GM19351 (cell line): Measurements from ENCODE around the gene ID2.

Experiments used
- ATAC-seq: cut with Tn5 transposase; IDR thresholded peaks from one replicate; pipeline ENCODE4 v1.9.1; 2021; ENCODE audit warnings: mild to moderate bottlenecking, moderate library complexity; ENCODE audit not compliant: unreplicated experiment

The ID2 gene

DNA sequence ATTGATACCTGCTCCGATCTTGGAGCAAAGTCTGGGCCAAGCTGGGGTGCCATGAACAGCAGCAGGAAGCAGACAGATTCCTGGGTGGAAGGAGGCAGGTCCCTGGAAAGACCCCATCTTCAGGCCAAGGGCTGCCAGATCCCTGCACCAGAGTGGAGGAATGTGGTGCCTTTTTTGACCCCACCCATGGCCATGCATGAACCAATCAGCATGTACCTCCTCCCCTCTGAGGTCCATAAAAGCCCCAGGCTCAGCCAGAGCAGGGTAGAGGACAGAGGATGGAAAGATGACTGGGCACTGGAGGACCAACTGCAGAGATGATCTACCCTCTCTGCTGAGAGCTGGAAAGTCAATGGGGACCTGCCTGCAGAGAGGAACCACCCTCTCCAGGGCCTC, 34.4 kb upstream of the ID2 start:
- no peak for ATAC-seq

DNA sequence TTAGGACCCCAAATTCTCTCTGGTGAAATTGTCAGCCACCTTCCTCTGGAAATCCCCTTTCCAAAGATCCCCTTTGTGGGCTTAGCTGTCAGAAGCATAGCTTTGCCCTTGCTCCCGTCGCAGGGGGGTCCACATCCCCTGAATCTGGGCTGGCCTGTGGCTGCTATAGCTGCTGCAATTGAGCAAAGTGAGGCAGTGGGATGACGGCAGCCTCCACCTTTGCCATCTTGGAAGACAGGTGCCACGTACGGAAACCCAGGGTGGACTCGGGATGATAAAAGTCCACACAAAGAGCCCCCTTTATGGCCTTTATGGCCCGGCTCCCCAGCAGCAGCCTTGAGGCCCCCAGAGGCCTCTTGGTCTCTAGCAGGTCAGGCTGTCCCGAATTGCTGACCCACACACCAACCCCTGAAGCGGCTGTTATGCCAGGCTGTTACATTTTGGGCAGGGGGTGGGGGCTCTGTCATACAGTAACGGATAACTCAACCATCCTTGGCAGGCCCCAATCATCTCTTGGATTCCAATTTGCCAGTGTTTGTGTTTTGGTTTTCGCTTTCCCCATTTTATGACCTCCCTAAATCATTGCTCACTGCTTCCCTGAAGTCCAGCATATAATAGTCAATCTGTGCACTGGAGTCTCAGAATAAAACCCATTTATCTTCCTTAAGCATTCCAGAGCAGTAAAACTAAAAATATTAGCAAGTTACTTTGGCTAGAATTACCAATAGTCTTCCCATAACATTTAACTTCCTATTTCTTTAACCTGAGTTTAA, 33.2 kb upstream of the ID2 start:
- no peak for ATAC-seq

- ATAC-seq, result no peak
These were observed 32.1 kb upstream of the ID2 start for GRCh38 chr2:8649718-8650117.

DNA sequence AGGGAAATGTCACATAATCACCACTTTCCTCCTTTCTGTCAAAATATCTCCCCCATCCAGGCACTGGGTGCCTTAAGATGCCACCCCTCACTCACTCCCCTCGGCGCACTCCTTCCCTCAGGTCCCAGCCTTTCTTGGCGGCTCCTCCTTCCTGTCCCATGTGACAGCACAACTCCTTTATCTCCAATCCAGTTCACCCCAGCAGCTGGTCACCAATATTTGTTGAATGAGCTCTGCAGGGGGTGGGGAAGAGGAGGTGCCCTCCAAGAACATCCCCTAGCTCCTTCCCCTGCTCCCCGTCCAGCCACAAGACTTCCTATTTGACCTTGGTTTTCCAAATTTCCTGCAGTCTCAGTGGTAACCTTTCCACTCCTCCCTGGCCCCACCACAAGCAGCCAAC, 31.6 kb upstream of the ID2 start:
- no peak for ATAC-seq

DNA sequence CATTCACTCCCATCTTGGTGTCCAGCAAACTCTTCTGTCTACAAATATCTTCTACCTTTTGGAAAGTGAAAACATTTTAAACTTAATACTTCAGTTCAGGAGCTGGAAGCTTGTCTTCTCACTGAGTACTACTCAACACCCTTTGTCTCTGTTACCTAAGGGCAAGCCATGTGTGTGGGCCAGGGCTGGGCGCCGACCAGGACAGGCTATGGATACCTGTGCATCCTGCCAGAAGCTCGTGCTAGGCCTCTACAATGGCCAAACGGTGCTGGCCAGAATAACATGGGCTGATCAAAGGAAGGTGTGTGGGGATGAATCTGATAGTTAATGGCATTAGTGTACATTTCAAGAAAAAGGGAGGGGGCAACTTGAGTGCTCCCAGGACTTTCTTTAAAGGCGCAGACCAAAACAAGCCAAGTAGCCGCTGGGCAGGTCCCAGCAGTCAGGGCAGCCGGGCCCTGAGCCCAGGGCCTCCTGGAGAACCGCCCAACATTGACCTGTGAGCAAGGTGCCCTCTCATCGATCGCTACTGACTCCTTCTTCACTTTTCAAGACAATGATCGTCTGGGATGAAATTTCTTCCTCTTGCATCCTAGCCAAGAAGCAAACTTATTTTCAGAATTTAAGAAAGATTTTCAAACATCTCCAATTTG, 29.0 kb upstream of the ID2 start:
- ATAC-seq, result no peak

DNA sequence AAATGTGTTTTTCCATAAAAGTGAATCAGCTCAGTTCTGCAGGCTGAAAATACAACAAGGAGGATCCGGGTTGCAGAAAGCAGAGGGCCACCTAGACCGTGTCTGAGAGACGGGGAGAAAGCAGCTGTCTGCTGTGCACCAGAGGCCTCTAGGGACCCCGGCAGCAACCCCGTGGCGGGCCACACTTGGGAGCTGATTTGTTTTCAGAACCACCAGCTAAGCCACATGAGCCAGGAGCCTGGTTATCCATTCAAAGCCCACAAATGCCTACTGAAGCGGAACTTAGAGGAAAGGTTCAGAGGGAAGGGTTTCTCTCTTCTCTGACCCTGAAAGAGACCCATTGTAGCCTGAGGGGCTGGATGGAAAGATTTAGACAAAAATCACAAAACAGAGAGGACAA, 28.4 kb upstream of the ID2 start:
- ATAC-seq, result no peak

DNA sequence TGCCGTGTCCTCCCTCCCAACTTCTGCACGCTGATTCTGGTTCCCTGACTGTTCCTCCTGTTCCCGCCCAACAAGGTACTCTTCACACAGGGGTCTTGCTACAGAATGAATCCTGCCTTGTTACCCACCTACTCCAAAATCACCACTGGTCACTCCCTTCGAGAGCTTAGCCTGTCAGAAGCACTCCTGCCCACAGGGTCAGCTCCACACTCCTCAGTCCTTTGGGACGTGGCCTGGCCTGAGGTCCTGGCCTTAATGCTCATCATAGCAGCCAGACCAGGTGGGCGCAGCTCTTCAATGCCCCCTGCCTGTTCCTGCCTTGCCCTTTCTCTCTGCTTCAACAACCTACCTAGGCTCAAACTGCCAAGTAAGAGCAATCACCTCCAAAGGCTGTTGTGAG, 27.8 kb upstream of the ID2 start:
- no peak for ATAC-seq

GRCh38 chr2:8654483-8654882, 27.4 kb upstream of the ID2 start:
- no peak for ATAC-seq

GRCh38 chr2:8656160-8656641, 25.7 kb upstream of the ID2 start:
- ATAC-seq, result no peak

GRCh38 chr2:8656811-8657210, 25.0 kb upstream of the ID2 start:
- ATAC-seq, result no peak

- ATAC-seq, result no peak
These were observed 24.3 kb upstream of the ID2 start for GRCh38 chr2:8657423-8658062.

GRCh38 chr2:8658064-8658862, 23.6 kb upstream of the ID2 start:
- ATAC-seq, result no peak

DNA sequence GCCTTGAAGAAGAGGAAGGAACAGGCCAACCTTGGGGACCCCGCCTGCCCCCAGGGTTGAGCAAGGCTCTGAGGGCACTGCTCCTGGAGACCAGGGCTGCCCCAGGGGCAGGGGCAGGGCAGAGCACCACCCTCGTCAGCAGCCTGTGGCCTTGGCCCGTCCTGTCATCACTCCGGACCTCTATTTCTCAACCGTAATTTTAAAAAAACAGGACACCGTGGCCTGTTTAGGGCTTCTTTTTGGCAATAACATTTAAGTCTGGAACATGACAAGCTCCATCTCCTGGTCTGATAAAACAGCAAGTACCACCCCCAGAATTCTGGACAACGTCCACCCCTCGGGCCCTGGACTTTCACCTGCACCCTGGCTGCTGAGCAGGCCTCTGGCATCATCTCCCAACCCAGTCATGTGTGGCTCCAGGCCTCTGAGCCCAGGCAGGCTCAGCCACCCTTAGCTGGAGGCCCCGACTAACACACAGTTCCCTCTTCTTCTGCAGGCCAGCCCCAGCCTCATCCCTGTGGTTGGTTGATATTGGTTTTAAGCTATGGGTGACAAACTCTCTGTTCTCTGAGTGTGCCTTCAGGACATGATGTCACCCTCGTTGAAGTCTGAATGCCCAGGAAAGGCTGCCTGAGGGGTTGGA, 22.6 kb upstream of the ID2 start:
- ATAC-seq, result no peak

DNA sequence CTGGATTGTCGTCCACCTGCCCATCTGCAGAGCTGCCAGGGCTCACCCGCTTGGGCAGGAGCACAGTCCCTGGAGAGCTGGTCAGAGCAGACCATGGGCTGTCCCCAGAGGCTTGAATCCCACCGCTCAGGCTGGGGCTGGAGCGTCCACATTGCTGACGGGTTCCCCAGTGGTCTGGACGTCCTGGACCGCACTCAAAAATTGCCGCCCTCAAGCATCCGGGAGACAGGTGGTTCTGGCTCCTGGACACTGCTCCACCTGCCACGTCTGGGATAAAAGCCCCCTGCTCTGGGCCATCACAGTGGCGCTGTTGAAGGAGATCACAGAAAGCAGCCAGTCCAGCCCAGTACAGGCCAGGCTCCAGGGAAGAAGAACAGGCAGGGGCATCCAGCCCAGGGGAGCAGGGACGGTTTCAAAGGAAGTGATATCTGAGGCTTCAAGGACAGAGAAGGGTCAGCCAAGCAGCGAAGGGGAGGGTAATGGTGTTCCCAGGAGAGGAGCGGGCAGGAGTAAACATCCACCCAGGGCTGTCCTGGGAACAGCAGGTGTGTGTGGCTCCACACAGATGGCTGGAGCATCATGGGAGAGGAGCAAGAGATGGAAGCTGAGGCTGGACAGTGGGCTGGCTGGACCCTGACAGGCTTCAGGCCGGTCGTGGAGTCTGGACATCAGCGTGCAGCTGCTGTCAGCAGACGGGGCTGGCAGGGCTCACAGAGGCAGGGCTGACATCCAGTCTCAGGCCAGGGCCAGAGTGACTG, 21.9 kb upstream of the ID2 start:
- no peak for ATAC-seq

GRCh38 chr2:8661235-8661634, 20.6 kb upstream of the ID2 start:
- no peak for ATAC-seq

GRCh38 chr2:8661736-8662135, 20.1 kb upstream of the ID2 start:
- no peak for ATAC-seq

DNA sequence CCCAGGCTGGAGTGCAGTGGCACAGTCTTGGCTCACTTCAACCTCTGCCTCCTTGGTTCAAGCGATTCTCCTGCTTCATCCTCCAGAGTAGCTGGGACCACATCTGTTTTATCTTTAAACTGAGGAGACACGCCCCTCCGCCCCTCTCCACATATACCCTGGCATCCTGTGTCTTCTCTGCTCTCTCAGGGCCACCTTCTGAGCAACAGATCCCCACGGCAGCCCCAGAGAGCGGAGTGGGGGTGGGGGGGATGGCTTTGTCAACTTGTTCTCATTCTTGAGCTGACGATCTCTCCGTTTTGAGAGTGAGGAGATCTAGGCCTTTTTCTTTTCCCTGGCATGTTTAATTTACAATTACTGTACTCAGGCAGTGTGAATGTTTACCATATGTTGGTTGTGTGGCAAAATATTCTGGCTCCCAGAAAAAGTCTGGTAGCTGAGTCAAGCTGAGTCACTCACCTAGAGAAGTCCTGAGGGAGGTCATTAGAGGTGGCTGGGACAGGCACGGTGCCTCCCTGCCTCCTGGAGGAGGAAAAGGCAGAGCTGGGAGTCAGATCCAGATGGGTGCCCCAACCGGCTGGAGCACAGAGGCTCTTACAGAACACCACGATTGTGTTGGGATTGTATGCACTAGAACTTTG, 19.5 kb upstream of the ID2 start:
- ATAC-seq, result no peak

DNA sequence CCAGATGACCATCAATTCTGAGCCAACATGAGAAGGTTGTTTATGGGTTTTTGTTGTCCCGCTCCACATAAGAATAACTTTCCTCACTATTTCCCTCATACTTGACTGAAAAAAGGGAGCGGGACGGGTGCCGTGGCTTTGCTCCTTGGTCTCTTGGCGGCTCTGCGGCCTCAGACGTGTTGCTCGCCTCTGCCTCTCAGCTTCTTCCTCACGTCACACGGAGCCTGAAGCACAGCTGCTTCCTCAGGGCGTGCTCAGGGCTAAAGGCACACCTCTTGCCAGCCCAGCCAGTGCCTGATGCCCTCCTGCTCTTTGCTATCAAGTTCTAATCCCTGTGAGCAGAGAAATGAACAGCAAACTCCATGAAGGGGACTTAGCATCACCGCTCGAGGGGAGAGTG, 17.9 kb upstream of the ID2 start:
- ATAC-seq, result no peak

DNA sequence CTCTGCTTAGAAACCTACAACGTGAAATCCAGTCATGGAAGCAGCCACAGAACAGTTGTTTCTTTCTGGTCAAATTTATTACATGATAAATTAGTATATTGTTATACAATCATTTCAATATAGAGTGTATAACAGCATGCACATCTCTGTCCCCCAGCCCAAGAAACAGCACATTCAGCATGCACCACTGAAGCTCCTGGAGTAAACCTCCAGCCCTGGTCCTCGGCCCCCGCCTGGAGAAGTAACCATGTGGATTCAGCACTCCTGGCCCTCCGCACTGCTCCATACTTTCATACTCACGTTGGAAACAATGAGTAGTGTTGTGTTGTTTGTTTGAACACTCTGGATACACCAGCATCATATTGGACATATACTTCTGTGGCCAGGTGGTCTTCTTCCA, 15.3 kb upstream of the ID2 start:
- ATAC-seq, result no peak
